ENCODE measurements around the gene CHAMP1. TPM values are rescaled to one million over a fixed set of nuclear protein-coding genes. Genes with fewer than 3 reads are reported as not detected.

Gene CHAMP1, protein sequence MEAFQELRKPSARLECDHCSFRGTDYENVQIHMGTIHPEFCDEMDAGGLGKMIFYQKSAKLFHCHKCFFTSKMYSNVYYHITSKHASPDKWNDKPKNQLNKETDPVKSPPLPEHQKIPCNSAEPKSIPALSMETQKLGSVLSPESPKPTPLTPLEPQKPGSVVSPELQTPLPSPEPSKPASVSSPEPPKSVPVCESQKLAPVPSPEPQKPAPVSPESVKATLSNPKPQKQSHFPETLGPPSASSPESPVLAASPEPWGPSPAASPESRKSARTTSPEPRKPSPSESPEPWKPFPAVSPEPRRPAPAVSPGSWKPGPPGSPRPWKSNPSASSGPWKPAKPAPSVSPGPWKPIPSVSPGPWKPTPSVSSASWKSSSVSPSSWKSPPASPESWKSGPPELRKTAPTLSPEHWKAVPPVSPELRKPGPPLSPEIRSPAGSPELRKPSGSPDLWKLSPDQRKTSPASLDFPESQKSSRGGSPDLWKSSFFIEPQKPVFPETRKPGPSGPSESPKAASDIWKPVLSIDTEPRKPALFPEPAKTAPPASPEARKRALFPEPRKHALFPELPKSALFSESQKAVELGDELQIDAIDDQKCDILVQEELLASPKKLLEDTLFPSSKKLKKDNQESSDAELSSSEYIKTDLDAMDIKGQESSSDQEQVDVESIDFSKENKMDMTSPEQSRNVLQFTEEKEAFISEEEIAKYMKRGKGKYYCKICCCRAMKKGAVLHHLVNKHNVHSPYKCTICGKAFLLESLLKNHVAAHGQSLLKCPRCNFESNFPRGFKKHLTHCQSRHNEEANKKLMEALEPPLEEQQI
- 22.0 to 25.0 TPM (median 23.5 TPM) in 3 replicates for total RNA-seq
- long read RNA-seq, partial matches to known transcripts: 0 of 3 reads
- long read RNA-seq, other reads (novel, unspliced or antisense): 0 of 3 reads

- Mint-ChIP-seq H3K4me3 (ENCODE audit: unreplicated experiment) (peak within 1 kb of the TSS; percentile 77), H3K9me3 (ENCODE audit: low read depth) (no peaks in the 10 kb centered on the region), H3K27ac (ENCODE audit: unreplicated experiment) (peak within 1 kb of the TSS; percentile 91), H3K4me1 (ENCODE audit: low read depth) (peaks cover 53% of the 10 kb centered on the region), H3K27me3 (ENCODE audit: low read depth) (no peaks in the 10 kb centered on the region), H3K36me3 (ENCODE audit: low read depth) (no peaks in the 10 kb centered on the region)
- DNase-seq (ENCODE audit: low spot score): peak; percentile 97
- no peak for TF ChIP-seq CTCF (IDR thresholded peaks at IDR 0.05)
Observed at GRCh38 chr13:114314074-114314912, at the start of gene CHAMP1. TSS of gene CHAMP1 (plus strand) at chr13:114314503. CDS start at chr13:114323843, 9,340 bp downstream.

DNA sequence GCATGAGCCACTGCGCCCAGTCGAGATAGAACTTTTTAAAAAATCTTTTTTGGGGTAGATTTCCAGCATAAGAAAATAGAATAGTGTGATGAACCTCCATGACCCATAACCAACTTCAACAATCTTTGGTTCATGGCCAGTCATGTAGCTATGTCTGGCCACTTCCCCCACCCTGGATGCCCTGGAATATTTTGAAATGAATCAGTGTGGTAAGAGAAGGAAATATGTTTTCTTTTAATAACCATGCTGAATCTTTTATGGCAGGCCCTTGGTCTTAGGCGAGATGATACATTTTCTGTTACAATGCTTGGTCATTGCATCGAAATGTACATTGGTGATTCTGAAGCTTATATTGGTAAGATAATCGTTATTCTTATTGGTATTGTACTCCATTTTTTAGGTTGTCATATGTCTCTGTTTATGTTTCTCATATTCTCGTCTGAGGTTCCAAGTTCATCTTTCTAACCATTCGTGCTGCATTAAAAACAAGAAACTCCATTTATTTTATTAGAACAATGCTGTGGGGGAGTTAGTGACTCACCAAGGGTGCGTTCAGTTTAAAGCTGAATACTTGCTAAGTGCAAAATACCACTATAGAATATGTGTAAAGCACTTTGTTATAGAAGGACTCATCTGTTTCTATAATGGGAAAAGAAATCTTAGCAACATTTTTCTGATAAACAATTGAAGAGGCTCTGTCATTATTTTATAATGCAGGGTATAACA, 49.3 kb upstream of the CHAMP1 start:
- H3K4me3 Mint-ChIP-seq (ENCODE audit: unreplicated experiment): peak overlapping the region; percentile 22
- peak overlapping the region; percentile 94 for H3K27ac Mint-ChIP-seq (ENCODE audit: unreplicated experiment)
- no peaks in the 10 kb centered on the region for H3K9me3 Mint-ChIP-seq (ENCODE audit: low read depth)
- H3K27me3 Mint-ChIP-seq (ENCODE audit: low read depth): no peaks in the 10 kb centered on the region
- H3K36me3 Mint-ChIP-seq (ENCODE audit: low read depth): peaks cover 38% of the 10 kb centered on the region
- no peak for DNase-seq (ENCODE audit: low spot score)
- peaks cover 52% of the 10 kb centered on the region for H3K4me1 Mint-ChIP-seq (ENCODE audit: low read depth)
- TF ChIP-seq CTCF (IDR thresholded peaks at IDR 0.05): no peak

- peak overlapping the region; percentile 94 for H3K27ac Mint-ChIP-seq (ENCODE audit: unreplicated experiment)
- H3K36me3 Mint-ChIP-seq (ENCODE audit: low read depth): peaks cover 33% of the 10 kb centered on the region
- DNase-seq (ENCODE audit: low spot score): no peak
- no peak overlapping the region for H3K4me3 Mint-ChIP-seq (ENCODE audit: unreplicated experiment)
- no peaks in the 10 kb centered on the region for H3K27me3 Mint-ChIP-seq (ENCODE audit: low read depth)
- H3K9me3 Mint-ChIP-seq (ENCODE audit: low read depth): no peaks in the 10 kb centered on the region
- TF ChIP-seq CTCF (IDR thresholded peaks at IDR 0.05): no peak
- H3K4me1 Mint-ChIP-seq (ENCODE audit: low read depth): peaks cover 48% of the 10 kb centered on the region
Observed at GRCh38 chr13:114266241-114266640, 48.1 kb upstream of the CHAMP1 start.

GRCh38 chr13:114268344-114269280, 45.7 kb upstream of the CHAMP1 start:
- Mint-ChIP-seq H3K4me3 (ENCODE audit: unreplicated experiment) (no peak overlapping the region), H3K36me3 (ENCODE audit: low read depth) (peaks cover 34% of the 10 kb centered on the region), H3K27ac (ENCODE audit: unreplicated experiment) (no peak overlapping the region), H3K4me1 (ENCODE audit: low read depth) (peaks cover 32% of the 10 kb centered on the region), H3K27me3 (ENCODE audit: low read depth) (no peaks in the 10 kb centered on the region), H3K9me3 (ENCODE audit: low read depth) (no peaks in the 10 kb centered on the region)
- no peak for TF ChIP-seq CTCF (IDR thresholded peaks at IDR 0.05)
- DNase-seq (ENCODE audit: low spot score): no peak
